HEK293T (cell line): ENCODE data around the gene CDH8.

ENCODE experiments used
- CTCF ChIA-PET: fragments of 350-600 bp; formaldehyde crosslinking; extraction: SDS; loops from one replicate; lab custom pipeline; 2021; ENCODE audit warnings: antibody characterized with exemption, inconsistent platforms; lab: Yijun Ruan, JAX
- POLR2A ChIA-PET: fragments of 350-600 bp; formaldehyde crosslinking; extraction: SDS; loops from one replicate; lab custom pipeline; 2020; ENCODE audit warnings: antibody characterized with exemption, inconsistent platforms; lab: Yijun Ruan, JAX
- DNase-seq: peaks from one replicate; pipeline ENCODE4 v3.0.0; 2012; ENCODE audit warnings: mixed read lengths; ENCODE audit errors: extremely low spot score
- ARNT ChIP-seq: fragments of 450-650 bp; IDR thresholded peaks from 2 replicates; pipeline ENCODE4 v1.6.1; 2017; ENCODE audit warnings: mild to moderate bottlenecking
- BHLHE40 ChIP-seq: fragments of 450-650 bp; IDR thresholded peaks from 2 replicates; pipeline ENCODE4 v1.6.1; 2016; ENCODE audit warnings: mild to moderate bottlenecking, moderate library complexity, borderline replicate concordance
- CTBP1 ChIP-seq: fragments of 450-650 bp; IDR thresholded peaks from 2 replicates; pipeline ENCODE4 v1.6.1; 2016; ENCODE audit warnings: borderline replicate concordance
- ELF4 ChIP-seq: fragments of 450-650 bp; IDR thresholded peaks from 2 replicates; pipeline ENCODE4 v1.6.1; 2017; ENCODE audit warnings: antibody characterized with exemption
- FOXA1 ChIP-seq: fragments of 450-650 bp; IDR thresholded peaks from 2 replicates; pipeline ENCODE4 v1.6.1; 2016; ENCODE audit warnings: mild to moderate bottlenecking
- FOXK2 ChIP-seq: fragments of 450-650 bp; IDR thresholded peaks from 2 replicates; pipeline ENCODE4 v1.6.1; 2016; ENCODE audit warnings: mild to moderate bottlenecking
- FOXM1 ChIP-seq: fragments of 450-650 bp; IDR thresholded peaks from 2 replicates; pipeline ENCODE4 v1.6.1; 2017; ENCODE audit warnings: mild to moderate bottlenecking, borderline replicate concordance
- HDGF ChIP-seq: fragments of 450-650 bp; IDR thresholded peaks from 2 replicates; pipeline ENCODE4 v1.6.1; 2017; ENCODE audit warnings: antibody characterized with exemption, borderline replicate concordance
- L3MBTL2 ChIP-seq: fragments of 450-650 bp; conservative IDR thresholded peaks from 2 replicates; pipeline ENCODE4 v1.6.1; 2016; ENCODE audit warnings: mild to moderate bottlenecking
- LEF1 ChIP-seq: fragments of 450-650 bp; IDR thresholded peaks from 2 replicates; pipeline ENCODE4 v1.6.1; 2017; ENCODE audit warnings: mild to moderate bottlenecking, borderline replicate concordance
- NFRKB ChIP-seq: fragments of 450-650 bp; IDR thresholded peaks from 2 replicates; pipeline ENCODE4 v1.6.1; 2016; ENCODE audit warnings: mild to moderate bottlenecking, moderate library complexity
- SP1 ChIP-seq: fragments of 450-650 bp; IDR thresholded peaks from 2 replicates; pipeline ENCODE4 v1.6.1; 2017
- SUZ12 ChIP-seq: fragments of 450-650 bp; IDR thresholded peaks from 2 replicates; pipeline ENCODE4 v1.6.1; 2016; ENCODE audit warnings: mild to moderate bottlenecking
- TARDBP ChIP-seq: fragments of 450-650 bp; IDR thresholded peaks from 2 replicates; pipeline ENCODE4 v1.6.1; 2016
- ZNF384 ChIP-seq: fragments of 450-650 bp; IDR thresholded peaks from 2 replicates; pipeline ENCODE4 v1.6.1; 2016
- TF ChIP-seq, protein P1 (sequence below): fragments of 450-650 bp; IDR thresholded peaks from 2 replicates; pipeline ENCODE4 v1.6.1; 2016

Gene CDH8

DNA sequence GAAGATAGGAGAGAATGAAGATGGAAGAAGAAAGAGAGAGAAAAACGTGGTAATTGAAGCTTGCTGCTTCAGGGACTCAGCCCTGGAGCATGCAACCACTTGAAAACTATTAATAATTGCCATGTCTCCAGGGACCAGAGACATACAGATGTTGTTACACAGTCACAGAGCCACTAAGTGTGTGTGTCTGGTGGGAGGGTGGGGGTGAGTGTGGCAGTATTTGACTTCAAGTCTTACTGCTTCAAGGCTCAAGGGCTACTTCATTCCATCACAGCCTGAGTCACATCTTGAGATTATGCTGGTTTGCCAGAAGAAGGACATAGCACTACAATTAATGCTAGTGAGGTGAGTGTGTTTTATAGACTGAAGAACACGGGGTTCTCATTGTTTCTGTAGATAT, 202.2 kb downstream of the CDH8 start:
- TF ChIP-seq NFRKB (no peak), SP1 (no peak), SUZ12 (no peak), FOXA1 (no peak), FOXK2 (no peak), CTBP1 (no peak), LEF1 (no peak), HDGF (no peak)
- no peak for DNase-seq
- POLR2A ChIA-PET, result no interaction called here
- CTCF ChIA-PET, result no interaction called here

DNA sequence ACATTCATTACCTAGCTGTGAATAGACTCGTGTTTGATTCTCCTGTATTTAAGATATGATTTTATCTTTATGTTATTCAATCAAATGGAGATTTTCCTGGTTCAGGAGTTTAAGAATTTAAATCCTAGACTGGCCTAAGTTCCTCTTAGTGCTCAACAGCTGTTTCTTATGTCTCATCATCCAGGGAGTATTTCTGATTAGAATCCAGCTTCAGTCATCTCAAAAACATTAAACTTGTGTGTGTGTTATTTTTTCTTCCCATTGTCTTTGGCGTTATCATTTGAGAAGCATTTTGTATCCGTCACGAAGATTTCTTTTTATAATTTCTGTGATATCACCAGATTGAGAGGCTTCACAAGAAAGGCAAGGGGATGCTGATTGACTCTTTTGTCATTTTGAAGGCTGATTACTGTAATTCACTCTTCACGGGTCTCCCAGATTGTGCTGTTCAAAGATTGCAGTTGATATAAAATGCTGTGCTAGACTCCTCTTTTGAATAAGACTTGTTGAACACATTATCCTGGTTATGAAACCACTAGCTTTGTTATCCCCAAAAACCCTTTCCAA, 204.8 kb downstream of the CDH8 start:
- ChIA-PET CTCF (no interaction called here), POLR2A (no interaction called here)
- no peak for DNase-seq
- TF ChIP-seq NFRKB (no peak), TARDBP (no peak), ARNT (no peak), CTBP1 (no peak), BHLHE40 (no peak), ELF4 (no peak), FOXA1 (no peak)
- TF ChIP-seq, protein P1, sequence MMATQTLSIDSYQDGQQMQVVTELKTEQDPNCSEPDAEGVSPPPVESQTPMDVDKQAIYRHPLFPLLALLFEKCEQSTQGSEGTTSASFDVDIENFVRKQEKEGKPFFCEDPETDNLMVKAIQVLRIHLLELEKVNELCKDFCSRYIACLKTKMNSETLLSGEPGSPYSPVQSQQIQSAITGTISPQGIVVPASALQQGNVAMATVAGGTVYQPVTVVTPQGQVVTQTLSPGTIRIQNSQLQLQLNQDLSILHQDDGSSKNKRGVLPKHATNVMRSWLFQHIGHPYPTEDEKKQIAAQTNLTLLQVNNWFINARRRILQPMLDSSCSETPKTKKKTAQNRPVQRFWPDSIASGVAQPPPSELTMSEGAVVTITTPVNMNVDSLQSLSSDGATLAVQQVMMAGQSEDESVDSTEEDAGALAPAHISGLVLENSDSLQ, result no peak

DNA sequence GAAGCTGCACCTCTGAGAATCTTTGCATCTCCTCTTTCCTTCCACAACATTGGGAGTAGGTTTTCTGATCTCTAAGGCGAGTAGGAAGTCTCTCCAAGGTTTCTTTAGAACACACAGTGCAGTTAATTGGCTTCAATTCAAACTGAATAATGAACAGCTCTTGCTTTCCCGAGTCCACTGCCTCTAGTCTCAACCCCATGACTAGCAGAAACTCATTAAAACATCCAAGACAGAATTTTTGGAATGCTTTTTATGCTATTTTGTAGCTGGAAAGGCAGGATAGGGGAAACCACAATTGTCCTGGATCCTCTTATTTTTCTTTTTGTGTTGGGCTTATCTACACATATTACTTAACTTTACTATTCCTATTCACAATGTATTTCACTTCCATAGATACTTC, 206.6 kb downstream of the CDH8 start:
- no peak for TF ChIP-seq FOXK2
- no peak for TF ChIP-seq CTBP1
- no peak for TF ChIP-seq HDGF
- no peak for TF ChIP-seq ZNF384
- no peak for TF ChIP-seq SUZ12
- POLR2A ChIA-PET, result no interaction called here
- CTCF ChIA-PET, result no interaction called here
- DNase-seq, result no peak

DNA sequence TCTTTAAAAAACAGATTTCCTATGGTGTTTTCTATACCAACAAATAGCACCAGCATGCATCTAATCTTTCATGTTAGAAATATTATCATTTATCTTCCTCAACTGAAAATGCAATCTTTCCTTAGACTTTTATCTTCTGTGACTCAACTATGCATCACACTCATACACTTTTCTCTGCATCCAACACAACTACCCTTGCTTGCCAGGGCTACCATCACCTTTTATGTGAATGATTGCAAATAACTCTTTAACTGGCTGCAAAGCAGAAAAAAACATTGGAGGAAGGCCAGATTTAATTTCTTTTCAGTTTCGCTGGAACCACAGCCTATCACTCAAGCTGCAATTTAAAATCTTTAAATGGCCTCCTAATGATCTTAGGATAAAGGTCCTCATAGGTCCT, 212.9 kb downstream of the CDH8 start:
- CTCF ChIA-PET, result no interaction called here
- DNase-seq, result no peak
- TF ChIP-seq FOXM1 (no peak), LEF1 (no peak), CTBP1 (no peak), L3MBTL2 (no peak), TARDBP (no peak), ZNF384 (no peak), NFRKB (no peak), FOXK2 (no peak), SP1 (no peak), ELF4 (no peak), FOXA1 (no peak), BHLHE40 (no peak), SUZ12 (no peak), ARNT (no peak), HDGF (no peak)
- TF ChIP-seq, protein P1, result no peak
- POLR2A ChIA-PET, result no interaction called here

DNA sequence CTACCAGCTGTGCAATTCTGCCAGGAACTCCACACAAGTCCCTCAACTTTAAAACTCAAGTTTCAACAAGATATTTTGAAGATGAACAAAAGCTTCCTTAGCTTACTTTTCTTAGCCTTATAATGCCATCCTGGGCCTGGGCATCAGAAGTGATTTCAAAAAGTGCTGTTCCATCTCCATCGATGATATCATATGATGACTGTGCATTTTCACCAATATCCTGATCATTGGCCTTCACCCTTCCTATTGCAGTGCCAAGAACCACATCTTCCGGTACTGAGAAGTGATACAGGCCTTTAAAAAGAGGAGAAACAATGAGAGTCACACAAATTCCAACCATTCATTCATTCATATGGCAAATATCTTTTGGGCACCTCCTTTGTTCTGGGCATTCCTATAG, 215.4 kb downstream of the CDH8 start:
- ChIA-PET CTCF (no interaction called here), POLR2A (no interaction called here)
- DNase-seq, result no peak
- TF ChIP-seq TARDBP (no peak), ARNT (no peak), SUZ12 (no peak), SP1 (no peak), ZNF384 (no peak), FOXA1 (no peak), BHLHE40 (no peak), ELF4 (no peak), CTBP1 (no peak), NFRKB (no peak)

DNA sequence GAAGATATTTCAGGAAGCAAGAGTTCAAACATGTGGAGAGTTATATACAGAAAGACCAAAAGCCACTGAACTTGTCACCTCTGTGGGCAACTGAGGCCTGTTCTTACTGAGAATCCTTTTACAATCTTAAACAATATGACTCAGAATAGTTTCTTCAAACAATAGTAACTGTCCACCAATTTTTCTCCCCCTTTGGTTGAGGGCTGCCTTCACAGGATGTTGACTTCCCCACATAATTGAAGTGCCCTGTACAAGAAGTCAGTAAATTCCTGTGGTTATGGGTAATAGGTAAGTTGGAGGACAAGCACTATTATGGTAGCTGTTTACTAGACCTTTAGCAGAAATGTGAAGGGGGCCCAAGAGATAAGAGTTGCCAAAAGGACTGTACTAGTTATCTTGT, 215.8 kb downstream of the CDH8 start:
- CTCF ChIA-PET, result no interaction called here
- POLR2A ChIA-PET, result no interaction called here
- no peak for DNase-seq
- TF ChIP-seq, protein P1, result no peak

DNA sequence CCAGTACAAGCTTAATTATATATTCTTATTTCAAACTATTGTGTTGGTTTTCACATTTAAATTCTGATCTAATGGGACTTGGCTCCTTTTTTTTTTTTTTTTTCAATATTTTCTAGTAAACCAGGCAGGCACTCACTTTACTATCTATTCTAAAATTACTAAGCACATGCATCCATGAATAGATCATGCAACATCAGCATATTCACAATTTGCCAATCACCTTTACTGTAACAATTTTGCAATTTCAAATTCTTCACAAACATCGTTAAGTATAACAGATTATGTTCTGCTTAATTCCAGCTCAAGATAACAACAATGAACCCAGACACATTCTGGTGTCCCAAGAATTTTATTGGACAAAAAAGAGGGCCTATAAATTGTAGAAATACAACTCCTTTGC, 217.4 kb downstream of the CDH8 start:
- POLR2A ChIA-PET, result no interaction called here
- CTCF ChIA-PET, result no interaction called here

More for the DNA sequence above, 217.4 kb downstream of the CDH8 start:
- TF ChIP-seq, protein P1, result no peak
- TF ChIP-seq TARDBP (no peak), ELF4 (no peak)
- DNase-seq, result no peak
